HCT116 (cell line): ENCODE results near the gene RUNX1. TPM values are rescaled to one million over a fixed set of nuclear protein-coding genes. Genes with fewer than 3 reads are reported as not detected.

Source experiments
- ATAC-seq: fragments of 200-7000 bp; cut with Tn5 transposase; 2 replicates; pipeline ENCODE4 v1.9.1; 2020; ENCODE audit warnings: mild to moderate bottlenecking, moderate library complexity
- BruUV-seq: library from RNA; stranded (reverse); fragments of 400-500 nt; replicated peaks from 2 replicates; lab custom pipeline; 2021; lab: Mats Ljungman, UMichigan
- CTCF ChIA-PET: fragments of 300-600 bp; sonication (Branson Sonifier 250); formaldehyde crosslinking; loops from one replicate; lab custom pipeline; 2021; ENCODE audit warnings: antibody characterized with exemption; lab: Charles Lee
- POLR2A ChIA-PET: fragments of 300-600, 350-600 bp; sonication (Branson Sonifier 250); formaldehyde crosslinking; loops from one replicate; lab custom pipeline; 2021; ENCODE audit warnings: antibody characterized with exemption; lab: Charles Lee
- RAD21 ChIA-PET, 2 experiments: fragments of 300-600 bp; sonication (Branson Sonifier 250); formaldehyde crosslinking; loops; one replicate each; lab custom pipeline; 2023; ENCODE audit warnings: low total read pairs in 2 of 2; ENCODE audit not compliant: uncharacterized antibody in 2 of 2, unreplicated experiment in 2 of 2, low non-redundant PET in 1 of 2; lab: Charles Lee
- DNase-seq: peaks from one replicate; pipeline ENCODE4 v3.0.0-alpha.2; 2010; ENCODE audit warnings: low read depth, low spot score
- H2AFZ ChIP-seq: fragments of 200-600 bp; shearing (Covaris generic), sonication (generic); 2 replicates; pipeline ENCODE4 v1.6.1; 2017; ENCODE audit warnings: low read depth, mixed run types, mixed read lengths, antibody characterized with exemption, low read length; ENCODE audit not compliant: poor library complexity, severe bottlenecking
- H3K27ac ChIP-seq: 2 replicates; pipeline ENCODE4 v1.5.1; 2012; ENCODE audit warnings: low read depth, low read length
- H3K27me3 ChIP-seq: fragments of 200-600 bp; sonication (generic); 2 replicates; pipeline ENCODE4 v1.6.1; 2016; ENCODE audit warnings: mixed run types, low read length, mixed read lengths; ENCODE audit not compliant: insufficient read depth
- H3K36me3 ChIP-seq, 2 experiments: fragments of 200-500 bp in 1 of 2; fragments of 200-600 bp in 1 of 2; sonication (Bioruptor generic) in 1 of 2; sonication (generic) in 1 of 2; 2 replicates each; pipeline versions ENCODE4 v1.5.1 to v1.6.1; 2014 to 2016; ENCODE audit warnings: low read length in 2 of 2, inconsistent platforms in 1 of 2, mixed read lengths in 1 of 2, mixed run types in 1 of 2; ENCODE audit not compliant: insufficient read depth in 2 of 2, control insufficient read depth in 1 of 2
- H3K4me1 ChIP-seq, 2 experiments: fragments of 200-600 bp in 1 of 2; sonication (generic) in 1 of 2; 2 replicates each; pipeline versions ENCODE4 v1.5.1 to v1.6.1; 2012 to 2017; ENCODE audit warnings: low read length in 2 of 2, inconsistent platforms in 1 of 2, mild to moderate bottlenecking in 1 of 2, mixed read lengths in 1 of 2, mixed run types in 1 of 2, moderate library complexity in 1 of 2; ENCODE audit not compliant: insufficient read depth in 2 of 2, control insufficient read depth in 1 of 2
- H3K4me2 ChIP-seq: fragments of 200-600 bp; sonication (generic); 2 replicates; pipeline ENCODE4 v1.6.1; 2017; ENCODE audit warnings: mixed run types, low read length, mixed read lengths
- H3K4me3 ChIP-seq, 2 experiments: fragments of 200-600 bp in 1 of 2; sonication (generic) in 1 of 2; replicated peaks in 1 of 2; 2 replicates each; pipeline ENCODE4 v1.5.1; 2011 to 2016; ENCODE audit warnings: low read length in 2 of 2, control low read depth in 1 of 2, low read depth in 1 of 2, mild to moderate bottlenecking in 1 of 2, mixed read lengths in 1 of 2, mixed run types in 1 of 2
- H3K79me2 ChIP-seq: fragments of 200-600 bp; sonication (generic); 2 replicates; pipeline ENCODE4 v1.6.1; 2017; ENCODE audit warnings: mild to moderate bottlenecking, mixed run types, low read length, moderate library complexity, mixed read lengths; ENCODE audit not compliant: insufficient read depth
- H3K9ac ChIP-seq: fragments of 200-600 bp; sonication (generic); 2 replicates; pipeline ENCODE4 v1.6.1; 2016; ENCODE audit warnings: low read length, mixed read lengths
- H3K9me2 ChIP-seq: fragments of 200-600 bp; sonication (generic), shearing (Covaris generic); 2 replicates; pipeline ENCODE4 v1.6.1; 2017; ENCODE audit warnings: mixed run types, mild to moderate bottlenecking, moderate library complexity; ENCODE audit not compliant: insufficient read depth
- H3K9me3 ChIP-seq, 2 experiments: fragments of 200-500 bp in 1 of 2; fragments of 200-600 bp in 1 of 2; sonication (Bioruptor generic) in 1 of 2; sonication (generic) in 1 of 2; 2 replicates each; pipeline ENCODE4 v1.6.1; 2014 to 2017; ENCODE audit warnings: low read length in 2 of 2, mixed read lengths in 2 of 2, inconsistent platforms in 1 of 2, low read depth in 1 of 2, mild to moderate bottlenecking in 1 of 2, mixed run types in 1 of 2, moderate library complexity in 1 of 2; ENCODE audit not compliant: control insufficient read depth in 1 of 2, insufficient read depth in 1 of 2
- H4K20me1 ChIP-seq: fragments of 200-600 bp; sonication (generic), shearing (Covaris generic); 2 replicates; pipeline ENCODE4 v1.6.1; 2017; ENCODE audit warnings: mixed run types, mild to moderate bottlenecking, moderate library complexity; ENCODE audit not compliant: insufficient read depth
- CBX3 ChIP-seq: IDR thresholded peaks from 2 replicates; pipeline ENCODE4 v1.6.1; 2012; ENCODE audit warnings: low read depth
- CEBPB ChIP-seq: IDR thresholded peaks from 2 replicates; pipeline ENCODE4 v1.6.1; 2012; ENCODE audit warnings: low read depth
- EGR1 ChIP-seq: IDR thresholded peaks from 2 replicates; pipeline ENCODE4 v1.6.1; 2012; ENCODE audit warnings: low read depth
- ELF1 ChIP-seq: IDR thresholded peaks from 2 replicates; pipeline ENCODE4 v1.6.1; 2012; ENCODE audit warnings: low read depth, borderline replicate concordance
- EZH2 ChIP-seq: fragments of 200-600 bp; sonication (generic); IDR thresholded peaks from 2 replicates; pipeline ENCODE4 v1.6.1; 2017; ENCODE audit warnings: antibody characterized with exemption, mixed run types
- EZH2phosphoT487 ChIP-seq: fragments of 200-600 bp; IDR thresholded peaks from 2 replicates; pipeline ENCODE4 v1.6.1; 2018; ENCODE audit warnings: antibody characterized with exemption, borderline replicate concordance
- JUND ChIP-seq: IDR thresholded peaks from 2 replicates; pipeline ENCODE4 v1.6.1; 2012
- POLR2A ChIP-seq: IDR thresholded peaks from 2 replicates; pipeline ENCODE4 v1.7.0; 2011; ENCODE audit warnings: borderline replicate concordance; ENCODE audit not compliant: insufficient read depth, insufficient read length; ENCODE audit errors: extremely low read depth
- POLR2AphosphoS5 ChIP-seq: IDR thresholded peaks from 2 replicates; pipeline ENCODE4 v1.6.1; 2011; ENCODE audit warnings: mild to moderate bottlenecking, low read depth, low read length, moderate library complexity
- SIN3A ChIP-seq: IDR thresholded peaks from 2 replicates; pipeline ENCODE4 v1.6.1; 2012; ENCODE audit warnings: low read depth
- SP1 ChIP-seq: IDR thresholded peaks from 2 replicates; pipeline ENCODE4 v1.6.1; 2012; ENCODE audit warnings: low read depth
- SRF ChIP-seq: IDR thresholded peaks from 2 replicates; pipeline ENCODE4 v1.6.1; 2012; ENCODE audit warnings: low read depth
- TCF7L2 ChIP-seq: IDR thresholded peaks from 2 replicates; pipeline ENCODE4 v1.7.0; 2011; ENCODE audit warnings: borderline replicate concordance, inconsistent platforms; ENCODE audit not compliant: insufficient read depth, insufficient read length; ENCODE audit errors: extremely low read depth
- YY1 ChIP-seq: IDR thresholded peaks from 2 replicates; pipeline ENCODE4 v1.6.1; 2011; ENCODE audit warnings: low read length, low read depth, moderate library complexity, mild to moderate bottlenecking; ENCODE audit not compliant: insufficient replicate concordance; ENCODE audit errors: extremely low read depth
- ZFX ChIP-seq: fragments of 450-650 bp; IDR thresholded peaks from 2 replicates; pipeline ENCODE4 v1.6.1; 2017
- intact Hi-C: fragments of 100-400 bp; cut with micrococcal nuclease; formaldehyde crosslinking; loops from 2 replicates; pipeline ENCODE4 v1.10.0; 2022
- total RNA-seq: library from RNA; stranded (reverse); gene quantifications from one replicate; pipeline ENCODE4 v1.2.1, GENCODE V29; 2021; ENCODE audit not compliant: unreplicated experiment
- TF ChIP-seq, protein P1 (sequence below): IDR thresholded peaks from 2 replicates; pipeline ENCODE4 v1.6.1; 2012
- TF ChIP-seq, protein P2 (sequence below), 3 experiments: fragments of 200-600 bp in 1 of 3; sonication (generic) in 1 of 3; IDR thresholded peaks in 2 of 3; conservative IDR thresholded peaks in 1 of 3; 2 replicates each; pipeline ENCODE4 v1.5.1; 2012 to 2017; ENCODE audit warnings: low read depth in 2 of 3, low read length in 2 of 3, antibody characterized with exemption in 1 of 3, borderline replicate concordance in 1 of 3, control low read depth in 1 of 3, mild to moderate bottlenecking in 1 of 3, mixed read lengths in 1 of 3, mixed run types in 1 of 3, moderate library complexity in 1 of 3; ENCODE audit not compliant: insufficient read depth in 1 of 3
- TF ChIP-seq, protein P3 (sequence below): IDR thresholded peaks from 2 replicates; pipeline ENCODE4 v1.6.1; 2012; ENCODE audit warnings: low read depth

RUNX1 gene
- total RNA-seq, 1 experiment from 2014 or later: 33.5 TPM

DNA sequence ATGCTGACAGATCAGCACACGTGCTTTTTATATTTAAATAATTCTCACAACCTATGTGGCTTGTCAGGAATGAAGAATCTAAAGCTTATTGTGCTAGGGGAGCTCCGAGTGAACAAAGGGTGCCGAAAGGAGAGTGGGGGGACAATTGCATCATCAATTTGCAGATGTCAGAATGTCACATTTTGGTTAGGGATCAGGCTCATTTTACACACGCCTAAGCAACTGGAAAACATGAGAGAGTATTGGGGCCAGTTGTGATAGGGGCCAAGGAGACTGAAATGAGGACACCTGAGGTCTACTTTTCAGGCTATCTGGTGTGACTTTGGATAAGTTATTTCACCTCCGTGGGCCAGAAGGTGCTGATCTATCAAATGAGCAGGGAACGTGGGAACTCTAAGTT is 31.8 kb downstream of the RUNX1 start:
- Histone ChIP-seq H3K9me3 (no peaks in the 10 kb centered on the region), H2AFZ (no peak overlapping the region), H3K36me3 (no peaks in the 10 kb centered on the region), H3K9ac (no peak overlapping the region), H3K4me3 (no peak overlapping the region), H3K27me3 (no peaks in the 10 kb centered on the region), H3K27ac (no peak overlapping the region), H3K4me2 (no peak overlapping the region), H3K79me2 (no peaks in the 10 kb centered on the region), H4K20me1 (no peaks in the 10 kb centered on the region), H3K9me2 (no peaks in the 10 kb centered on the region), H3K4me1 (peaks cover 3 to 8% of the 10 kb centered on the region in 2 experiments; a peak in 2 of 4 replicates)
- ATAC-seq (no peak), DNase-seq (no peak)
- ChIA-PET POLR2A (no interaction called here), RAD21 (no interaction called here), CTCF (no interaction called here)
- intact Hi-C loops: no loop called here
- TF ChIP-seq TCF7L2 (no peak), EZH2 (no peak), SIN3A (no peak), ZFX (no peak), POLR2AphosphoS5 (no peak), ELF1 (no peak), YY1 (no peak), SRF (no peak), CBX3 (no peak), EZH2phosphoT487 (no peak), POLR2A (no peak), EGR1 (no peak), SP1 (no peak), JUND (no peak), CEBPB (no peak)
- TF ChIP-seq, protein P1, sequence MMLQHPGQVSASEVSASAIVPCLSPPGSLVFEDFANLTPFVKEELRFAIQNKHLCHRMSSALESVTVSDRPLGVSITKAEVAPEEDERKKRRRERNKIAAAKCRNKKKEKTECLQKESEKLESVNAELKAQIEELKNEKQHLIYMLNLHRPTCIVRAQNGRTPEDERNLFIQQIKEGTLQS: no peak
- TF ChIP-seq, protein P2, sequence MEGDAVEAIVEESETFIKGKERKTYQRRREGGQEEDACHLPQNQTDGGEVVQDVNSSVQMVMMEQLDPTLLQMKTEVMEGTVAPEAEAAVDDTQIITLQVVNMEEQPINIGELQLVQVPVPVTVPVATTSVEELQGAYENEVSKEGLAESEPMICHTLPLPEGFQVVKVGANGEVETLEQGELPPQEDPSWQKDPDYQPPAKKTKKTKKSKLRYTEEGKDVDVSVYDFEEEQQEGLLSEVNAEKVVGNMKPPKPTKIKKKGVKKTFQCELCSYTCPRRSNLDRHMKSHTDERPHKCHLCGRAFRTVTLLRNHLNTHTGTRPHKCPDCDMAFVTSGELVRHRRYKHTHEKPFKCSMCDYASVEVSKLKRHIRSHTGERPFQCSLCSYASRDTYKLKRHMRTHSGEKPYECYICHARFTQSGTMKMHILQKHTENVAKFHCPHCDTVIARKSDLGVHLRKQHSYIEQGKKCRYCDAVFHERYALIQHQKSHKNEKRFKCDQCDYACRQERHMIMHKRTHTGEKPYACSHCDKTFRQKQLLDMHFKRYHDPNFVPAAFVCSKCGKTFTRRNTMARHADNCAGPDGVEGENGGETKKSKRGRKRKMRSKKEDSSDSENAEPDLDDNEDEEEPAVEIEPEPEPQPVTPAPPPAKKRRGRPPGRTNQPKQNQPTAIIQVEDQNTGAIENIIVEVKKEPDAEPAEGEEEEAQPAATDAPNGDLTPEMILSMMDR (IDR thresholded peaks at IDR 0.05 in 2 of 3, conservative IDR thresholded peaks at IDR 0.05 in 1 of 3; ENCODE audit: borderline replicate concordance in 1 of 3, insufficient read depth in 1 of 3, low read depth in 2 of 3, low read length in 2 of 3): no peak
- TF ChIP-seq, protein P3, sequence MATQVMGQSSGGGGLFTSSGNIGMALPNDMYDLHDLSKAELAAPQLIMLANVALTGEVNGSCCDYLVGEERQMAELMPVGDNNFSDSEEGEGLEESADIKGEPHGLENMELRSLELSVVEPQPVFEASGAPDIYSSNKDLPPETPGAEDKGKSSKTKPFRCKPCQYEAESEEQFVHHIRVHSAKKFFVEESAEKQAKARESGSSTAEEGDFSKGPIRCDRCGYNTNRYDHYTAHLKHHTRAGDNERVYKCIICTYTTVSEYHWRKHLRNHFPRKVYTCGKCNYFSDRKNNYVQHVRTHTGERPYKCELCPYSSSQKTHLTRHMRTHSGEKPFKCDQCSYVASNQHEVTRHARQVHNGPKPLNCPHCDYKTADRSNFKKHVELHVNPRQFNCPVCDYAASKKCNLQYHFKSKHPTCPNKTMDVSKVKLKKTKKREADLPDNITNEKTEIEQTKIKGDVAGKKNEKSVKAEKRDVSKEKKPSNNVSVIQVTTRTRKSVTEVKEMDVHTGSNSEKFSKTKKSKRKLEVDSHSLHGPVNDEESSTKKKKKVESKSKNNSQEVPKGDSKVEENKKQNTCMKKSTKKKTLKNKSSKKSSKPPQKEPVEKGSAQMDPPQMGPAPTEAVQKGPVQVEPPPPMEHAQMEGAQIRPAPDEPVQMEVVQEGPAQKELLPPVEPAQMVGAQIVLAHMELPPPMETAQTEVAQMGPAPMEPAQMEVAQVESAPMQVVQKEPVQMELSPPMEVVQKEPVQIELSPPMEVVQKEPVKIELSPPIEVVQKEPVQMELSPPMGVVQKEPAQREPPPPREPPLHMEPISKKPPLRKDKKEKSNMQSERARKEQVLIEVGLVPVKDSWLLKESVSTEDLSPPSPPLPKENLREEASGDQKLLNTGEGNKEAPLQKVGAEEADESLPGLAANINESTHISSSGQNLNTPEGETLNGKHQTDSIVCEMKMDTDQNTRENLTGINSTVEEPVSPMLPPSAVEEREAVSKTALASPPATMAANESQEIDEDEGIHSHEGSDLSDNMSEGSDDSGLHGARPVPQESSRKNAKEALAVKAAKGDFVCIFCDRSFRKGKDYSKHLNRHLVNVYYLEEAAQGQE: no peak
- no TSS peak for BruUV-seq
